ENCODE results near the gene PFDN5. TPM values are rescaled to one million over a fixed set of nuclear protein-coding genes. Genes with fewer than 3 reads are reported as not detected.

Gene PFDN5
- total RNA-seq, 8 experiments from 2014 or later, result 433 to 1,182 (median 923) TPM

DNA sequence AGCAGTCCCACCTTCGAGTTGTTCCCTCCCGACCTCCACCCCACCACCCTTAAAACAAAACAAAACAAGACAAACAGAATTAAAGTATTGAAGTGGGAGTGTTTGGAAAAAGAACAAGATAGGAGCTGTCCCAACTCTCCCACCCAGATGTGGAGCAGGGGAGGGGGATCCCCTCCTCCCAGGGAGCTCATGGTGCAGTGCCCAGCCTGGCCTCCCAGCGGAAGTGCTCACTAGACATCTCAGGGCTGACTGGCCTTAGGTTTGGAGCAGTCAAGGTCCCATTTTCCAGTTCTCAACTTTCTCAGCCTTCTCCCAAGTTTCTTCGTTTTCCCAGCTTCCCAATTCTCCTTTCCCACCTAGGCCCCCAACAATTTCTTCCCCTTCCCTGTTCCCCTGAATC is 37.9 kb downstream of the PFDN5 start:
- WGBS, 10 experiments, result 20 to 78% methylated on average over 1 of the region's 4 CpGs; no CpG with 5 or more reads in 8 of the 10 experiments
- ATAC-seq (replicated peaks in 6 of 8), result no peak
- Histone ChIP-seq H3K4me3 (no peak overlapping the region), H3K27ac (no peak overlapping the region), H3K4me1 (replicated peaks in 1 of 2) (no peaks in the 10 kb centered on the region)
- in situ Hi-C loops (cut with MboI; ENCODE audit: low pct_unique_long_range_greater_than_20kb in 2 of 9, low sequenced_read_pairs in 9 of 9, unreplicated experiment in 9 of 9), result loop anchor here in 3 of 9 experiments (25.0 kb wide), 2 partner anchors 104 to 179 kb away; partner anchors contain the start of genes NPFF (in 2 of the 3), TARBP2 (in 2 of the 3) and PRR13 (in 1 of the 3)

DNA sequence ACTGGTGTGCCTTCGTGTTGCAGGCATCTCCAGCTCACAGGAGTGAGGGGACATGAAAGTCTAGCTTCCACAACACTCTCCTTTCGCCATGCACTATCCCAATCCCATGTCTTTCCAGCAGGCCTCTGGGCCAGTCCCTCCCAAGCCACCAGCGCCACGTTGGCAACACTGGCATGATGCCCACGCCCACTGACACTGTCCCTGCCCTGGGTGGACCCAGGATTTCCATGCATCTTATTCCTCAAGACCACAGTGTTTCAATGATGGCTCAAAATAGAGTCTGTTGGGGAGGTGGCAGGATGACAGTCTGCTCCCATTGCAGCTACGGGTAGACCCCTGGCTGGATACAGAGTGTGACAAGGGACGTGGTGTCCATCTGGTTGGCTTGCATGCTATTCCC is 38.5 kb downstream of the PFDN5 start:
- 0 to 71% (median 37%) methylated on average over 1 to 3 of the region's 7 CpGs; no CpG with 5 or more reads in 4 of the 10 experiments for WGBS, 10 experiments
- no peak overlapping the region for H3K4me3 ChIP-seq
- in situ Hi-C loops (cut with MboI; ENCODE audit: low pct_unique_long_range_greater_than_20kb in 2 of 9, low sequenced_read_pairs in 9 of 9, unreplicated experiment in 9 of 9), result loop anchor here in 3 of 9 experiments (25.0 kb wide), 2 partner anchors 103 to 178 kb away; partner anchors contain the start of genes NPFF (in 2 of the 3), TARBP2 (in 2 of the 3) and PRR13 (in 1 of the 3)
- no peak overlapping the region for H3K27ac ChIP-seq
- H3K4me1 ChIP-seq (replicated peaks in 1 of 2), result no peaks in the 10 kb centered on the region
- no peak for ATAC-seq (replicated peaks in 6 of 8)

DNA sequence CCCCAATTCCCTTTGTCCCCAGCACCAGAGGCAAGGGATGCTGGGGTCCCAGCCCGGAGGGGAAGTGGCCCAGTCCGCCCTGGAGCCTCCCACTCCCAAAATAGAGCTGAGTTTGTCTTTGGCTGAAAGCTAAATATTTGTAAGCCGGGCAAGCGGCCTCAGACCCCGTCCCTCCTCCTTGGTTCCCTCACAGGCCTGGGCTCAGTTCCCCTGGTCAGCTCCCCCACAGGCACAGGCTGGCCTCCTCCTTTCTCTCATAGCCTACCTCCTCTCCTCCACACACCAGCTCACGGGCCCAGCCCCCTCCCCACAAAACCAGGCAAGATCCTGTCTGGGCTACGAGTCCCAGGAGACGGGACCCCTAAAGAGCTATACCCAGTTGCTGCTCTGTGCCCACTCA is 39.5 kb downstream of the PFDN5 start:
- no peak overlapping the region for H3K27ac ChIP-seq
- ATAC-seq (replicated peaks in 6 of 8), result no peak
- in situ Hi-C loops (cut with MboI; ENCODE audit: low pct_unique_long_range_greater_than_20kb in 2 of 9, low sequenced_read_pairs in 9 of 9, unreplicated experiment in 9 of 9), result loop anchor here in 3 of 9 experiments (25.0 kb wide), 2 partner anchors 102 to 177 kb away; partner anchors contain the start of genes NPFF (in 2 of the 3), TARBP2 (in 2 of the 3) and PRR13 (in 1 of the 3)
- WGBS, 10 experiments, result 80 to 92% (median 83%) methylated on average over 1 to 2 of the region's 8 CpGs; no CpG with 5 or more reads in 7 of the 10 experiments
- H3K4me1 ChIP-seq (replicated peaks in 1 of 2), result no peaks in the 10 kb centered on the region
- no peak overlapping the region for H3K4me3 ChIP-seq

DNA sequence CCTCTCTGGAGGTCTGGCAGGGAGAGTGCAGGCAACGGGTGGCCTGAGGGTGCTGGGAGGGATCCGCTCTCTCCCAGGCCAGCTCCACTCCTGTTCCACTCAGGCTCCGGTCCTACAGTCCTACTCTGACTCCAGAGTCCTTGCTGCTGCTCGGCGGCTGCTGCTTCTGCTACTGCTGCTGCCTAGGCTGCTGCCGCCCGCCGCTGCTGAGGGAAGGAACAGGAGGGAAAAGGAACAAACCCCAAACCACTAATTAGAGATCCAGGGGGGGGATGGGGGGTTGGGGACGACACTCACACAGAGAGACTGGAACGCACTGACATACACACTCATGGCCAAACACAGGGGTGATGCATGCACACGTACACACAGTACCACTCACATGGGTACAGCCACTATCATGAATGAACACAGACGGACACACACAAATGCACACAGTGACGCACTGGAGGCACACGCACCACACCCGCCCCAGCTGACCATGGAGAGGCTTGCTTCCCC is 40.9 kb downstream of the PFDN5 start, which contains the start of gene SP7:
Gene SP7, minus strand, starts transcription at position 174 of the 501 bp plus-strand sequence. CDS start 708 bp downstream, outside the sequence.
- peak in 6 of 8 experiments; percentile 16 to 79 (median 34) for ATAC-seq (replicated peaks in 6 of 8)
- Histone ChIP-seq H3K4me3 (no peak within 1 kb of the TSS), H3K27ac (no peak within 1 kb of the TSS), H3K4me1 (replicated peaks in 1 of 2) (no peaks in the 10 kb centered on the region)
- in situ Hi-C loops (cut with MboI; ENCODE audit: low pct_unique_long_range_greater_than_20kb in 2 of 9, low sequenced_read_pairs in 9 of 9, unreplicated experiment in 9 of 9), result loop anchor here in 3 of 9 experiments (25.0 kb wide), 2 partner anchors 101 to 176 kb away; partner anchors contain the start of genes NPFF (in 2 of the 3), TARBP2 (in 2 of the 3) and PRR13 (in 1 of the 3)
- WGBS, 10 experiments, result 50 to 60% methylated on average over 1 to 5 of the region's 15 CpGs; no CpG with 5 or more reads in 8 of the 10 experiments

DNA sequence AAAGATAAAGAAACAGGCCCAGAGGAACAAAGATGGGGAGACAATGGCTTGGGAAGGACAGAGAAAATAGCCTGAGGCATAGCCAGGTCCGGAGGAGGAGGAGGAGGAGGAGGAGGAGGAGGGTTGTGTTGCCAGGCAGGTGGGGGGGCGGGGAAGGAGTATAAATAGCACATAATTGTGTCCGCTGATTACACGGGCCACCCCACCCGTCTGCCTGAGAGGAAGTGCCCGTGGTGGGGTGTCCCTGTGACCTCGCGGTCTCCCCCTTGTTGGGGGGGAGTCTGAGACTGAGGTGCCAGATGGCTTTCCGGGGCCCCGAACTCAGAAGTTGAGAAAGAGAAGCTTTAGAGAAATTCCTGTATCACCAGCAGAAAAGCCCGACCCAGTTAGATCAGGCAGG is 42.7 kb downstream of the PFDN5 start:
- no peak overlapping the region for H3K4me3 ChIP-seq
- in situ Hi-C loops (cut with MboI; ENCODE audit: low pct_unique_long_range_greater_than_20kb in 2 of 9, low sequenced_read_pairs in 9 of 9, unreplicated experiment in 9 of 9), result loop anchor here in 3 of 9 experiments (25.0 kb wide), 2 partner anchors 99 to 174 kb away; partner anchors contain the start of genes NPFF (in 2 of the 3), TARBP2 (in 2 of the 3) and PRR13 (in 1 of the 3)
- ATAC-seq (replicated peaks in 6 of 8), result no peak
- H3K4me1 ChIP-seq (replicated peaks in 1 of 2), result no peaks in the 10 kb centered on the region
- WGBS, 10 experiments, result 0 to 80% (median 73%) methylated on average over 1 to 4 of the region's 11 CpGs; no CpG with 5 or more reads in 3 of the 10 experiments
- no peak overlapping the region for H3K27ac ChIP-seq

DNA sequence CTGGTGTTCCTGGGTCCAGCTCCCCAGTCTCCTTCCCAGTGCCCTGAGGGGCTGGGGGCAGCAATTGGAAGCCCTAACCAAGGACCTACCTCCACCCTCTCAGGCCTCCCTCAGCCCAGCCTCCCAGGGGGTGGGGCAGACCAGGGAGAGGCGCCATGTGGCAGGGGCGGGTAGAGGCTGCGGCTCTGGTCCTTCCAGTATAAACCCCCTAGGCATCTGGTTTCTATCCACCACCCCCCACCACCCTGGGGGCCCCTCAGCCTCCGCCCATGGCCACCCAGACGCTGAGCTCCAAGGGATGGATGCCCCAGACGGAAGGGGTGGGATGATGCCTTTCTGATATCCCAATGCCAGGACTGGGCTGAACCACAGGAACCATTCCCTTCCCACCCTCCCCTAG is 43.6 kb downstream of the PFDN5 start:
- in situ Hi-C loops (cut with MboI; ENCODE audit: low pct_unique_long_range_greater_than_20kb in 2 of 9, low sequenced_read_pairs in 9 of 9, unreplicated experiment in 9 of 9), result loop anchor here in 3 of 9 experiments (25.0 kb wide), 2 partner anchors 98 to 173 kb away; partner anchors contain the start of genes NPFF (in 2 of the 3), TARBP2 (in 2 of the 3) and PRR13 (in 1 of the 3)
- H3K27ac ChIP-seq, result no peak overlapping the region
- no peak overlapping the region for H3K4me3 ChIP-seq
- H3K4me1 ChIP-seq (replicated peaks in 1 of 2), result no peaks in the 10 kb centered on the region
- no CpG with 5 or more reads among the region's 6 CpGs for WGBS, 10 experiments
- peak in 4 of 8 experiments; percentile 14 to 78 (median 58) for ATAC-seq (replicated peaks in 6 of 8)

DNA sequence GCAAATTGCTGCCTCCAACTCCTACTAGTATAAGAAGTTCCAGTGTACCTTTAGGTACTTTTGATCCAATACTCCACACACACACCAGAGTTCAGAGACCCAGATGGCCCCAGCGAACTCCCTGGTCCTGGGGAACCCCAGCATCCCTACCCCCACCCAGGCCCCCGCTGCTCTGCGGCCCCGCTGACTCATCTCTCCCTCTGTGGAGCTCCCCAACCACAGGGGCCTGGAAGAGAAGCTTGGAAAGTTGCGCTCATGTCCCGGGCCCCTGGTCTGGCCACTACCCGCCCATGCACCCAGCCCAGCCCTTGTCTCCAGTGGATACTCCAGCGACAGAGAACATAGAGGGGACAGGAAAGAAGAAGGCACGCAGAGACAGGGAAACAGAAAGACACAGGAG is 45.1 kb downstream of the PFDN5 start:
- WGBS, 10 experiments, result 90% methylated on average over 2 of the region's 9 CpGs; no CpG with 5 or more reads in 9 of the 10 experiments
- no peak for ATAC-seq (replicated peaks in 6 of 8)

DNA sequence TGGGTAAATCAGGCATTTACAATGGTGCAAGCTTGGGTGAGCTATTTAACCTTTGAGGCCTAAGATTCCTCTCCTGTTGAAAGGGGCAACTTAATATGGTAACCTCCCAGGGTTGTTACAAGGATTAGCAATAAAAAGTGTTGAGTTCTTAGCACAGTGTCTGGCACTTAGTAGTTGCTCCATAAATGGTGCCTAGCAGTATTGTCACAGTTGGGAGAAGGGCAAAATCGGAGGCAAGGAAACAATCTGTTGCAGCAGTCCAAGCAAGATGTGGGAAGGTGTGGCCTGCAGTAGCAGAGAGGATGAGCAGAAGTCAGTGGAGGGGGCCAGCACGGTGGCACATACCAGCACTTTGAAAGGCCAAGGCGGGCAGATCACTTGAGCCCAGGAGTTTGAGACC is 48.1 kb downstream of the PFDN5 start:
- in situ Hi-C loops (cut with MboI; ENCODE audit: low pct_unique_long_range_greater_than_20kb in 2 of 9, low sequenced_read_pairs in 9 of 9, unreplicated experiment in 9 of 9), result loop anchor here in 3 of 9 experiments (10.0 to 25.0 kb wide), 3 partner anchors 81 to 169 kb away; partner anchors contain the start of genes NPFF (in 2 of the 3), TARBP2 (in 2 of the 3), AMHR2 (in 1 of the 3) and PRR13 (in 1 of the 3)
- Histone ChIP-seq H3K4me1 (replicated peaks in 1 of 2) (peaks cover 0 to 5% of the 10 kb centered on the region in 2 donors), H3K4me3 (no peak overlapping the region), H3K27ac (no peak overlapping the region)
- 56 to 86% (median 63%) methylated on average over 1 to 3 of the region's 3 CpGs; no CpG with 5 or more reads in 5 of the 10 experiments for WGBS, 10 experiments
- no peak for ATAC-seq (replicated peaks in 6 of 8)

More for the DNA sequence above, 45.1 kb downstream of the PFDN5 start:
- Histone ChIP-seq H3K4me3 (no peak overlapping the region), H3K27ac (no peak overlapping the region), H3K4me1 (replicated peaks in 1 of 2) (peaks cover 0 to 1% of the 10 kb centered on the region in 2 donors)
- in situ Hi-C loops (cut with MboI; ENCODE audit: low pct_unique_long_range_greater_than_20kb in 2 of 9, low sequenced_read_pairs in 9 of 9, unreplicated experiment in 9 of 9), result loop anchor here in 3 of 9 experiments (10.0 to 25.0 kb wide), 3 partner anchors 84 to 172 kb away; partner anchors contain the start of genes NPFF (in 2 of the 3), TARBP2 (in 2 of the 3), AMHR2 (in 1 of the 3) and PRR13 (in 1 of the 3)

DNA sequence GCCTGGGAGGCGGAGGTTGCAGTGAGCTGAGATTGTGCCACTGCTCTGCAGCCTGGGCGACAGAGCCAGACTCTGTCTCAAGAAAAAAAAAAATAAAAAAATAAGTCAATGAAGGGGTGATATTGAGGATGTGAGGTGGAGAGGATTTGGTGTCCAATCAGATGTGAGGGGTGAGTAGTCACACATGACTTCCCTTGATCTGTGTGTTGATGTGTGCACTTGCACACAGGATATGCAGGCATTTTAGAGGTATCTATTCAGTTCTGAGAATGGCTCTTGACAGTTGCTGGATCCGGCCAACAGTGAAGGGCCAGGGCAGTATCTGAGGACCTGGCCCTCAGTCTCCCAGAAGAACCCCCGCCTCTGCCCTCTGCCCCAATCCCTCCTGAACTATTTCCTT is 48.6 kb downstream of the PFDN5 start:
- in situ Hi-C loops (cut with MboI; ENCODE audit: low pct_unique_long_range_greater_than_20kb in 2 of 9, low sequenced_read_pairs in 9 of 9, unreplicated experiment in 9 of 9), result loop anchor here in 3 of 9 experiments (10.0 to 25.0 kb wide), 3 partner anchors 81 to 168 kb away; partner anchors contain the start of genes NPFF (in 2 of the 3), TARBP2 (in 2 of the 3), AMHR2 (in 1 of the 3) and PRR13 (in 1 of the 3)
- Histone ChIP-seq H3K4me3 (peak overlapping the region in 1 of 5 donors; percentile 47), H3K4me1 (replicated peaks in 1 of 2) (peaks cover 0 to 5% of the 10 kb centered on the region in 2 donors), H3K27ac (no peak overlapping the region)
- WGBS, 10 experiments, result 80 to 100% (median 100%) methylated on average over 1 to 2 of the region's 4 CpGs; no CpG with 5 or more reads in 2 of the 10 experiments
- no peak for ATAC-seq (replicated peaks in 6 of 8)

DNA sequence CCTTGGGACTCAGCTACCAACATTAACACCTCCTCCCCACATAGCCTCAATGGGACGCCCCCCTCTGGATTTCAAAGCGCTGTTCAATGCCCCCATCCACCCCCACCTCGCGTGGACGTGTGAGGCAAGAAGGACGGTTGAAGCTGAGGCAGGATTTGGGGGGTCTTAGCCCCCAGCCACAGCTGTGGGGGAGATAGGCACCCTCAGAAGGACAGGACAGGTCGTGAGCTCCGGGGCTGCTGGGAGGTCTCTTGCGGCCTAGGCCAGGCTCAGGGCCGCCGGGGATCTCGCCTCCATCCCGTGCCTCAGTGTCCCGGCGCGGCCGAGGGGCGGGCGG is 49.1 kb downstream of the PFDN5 start:
- no CpG with 5 or more reads among the region's 19 CpGs for WGBS, 10 experiments
- ATAC-seq (replicated peaks in 6 of 8), result peak in 2 of 8 experiments; percentile 1 to 4
- peak overlapping the region in 1 of 2 donors; percentile 4 for H3K27ac ChIP-seq
- peak overlapping the region; percentile 38 to 58 (median 47) for H3K4me3 ChIP-seq
- in situ Hi-C loops (cut with MboI; ENCODE audit: low pct_unique_long_range_greater_than_20kb in 2 of 9, low sequenced_read_pairs in 9 of 9, unreplicated experiment in 9 of 9), result loop anchor here in 3 of 9 experiments (10.0 to 25.0 kb wide), 3 partner anchors 80 to 168 kb away; partner anchors contain the start of genes NPFF (in 2 of the 3), TARBP2 (in 2 of the 3), AMHR2 (in 1 of the 3) and PRR13 (in 1 of the 3)
- peaks cover 0 to 5% of the 10 kb centered on the region in 2 donors for H3K4me1 ChIP-seq (replicated peaks in 1 of 2)

DNA sequence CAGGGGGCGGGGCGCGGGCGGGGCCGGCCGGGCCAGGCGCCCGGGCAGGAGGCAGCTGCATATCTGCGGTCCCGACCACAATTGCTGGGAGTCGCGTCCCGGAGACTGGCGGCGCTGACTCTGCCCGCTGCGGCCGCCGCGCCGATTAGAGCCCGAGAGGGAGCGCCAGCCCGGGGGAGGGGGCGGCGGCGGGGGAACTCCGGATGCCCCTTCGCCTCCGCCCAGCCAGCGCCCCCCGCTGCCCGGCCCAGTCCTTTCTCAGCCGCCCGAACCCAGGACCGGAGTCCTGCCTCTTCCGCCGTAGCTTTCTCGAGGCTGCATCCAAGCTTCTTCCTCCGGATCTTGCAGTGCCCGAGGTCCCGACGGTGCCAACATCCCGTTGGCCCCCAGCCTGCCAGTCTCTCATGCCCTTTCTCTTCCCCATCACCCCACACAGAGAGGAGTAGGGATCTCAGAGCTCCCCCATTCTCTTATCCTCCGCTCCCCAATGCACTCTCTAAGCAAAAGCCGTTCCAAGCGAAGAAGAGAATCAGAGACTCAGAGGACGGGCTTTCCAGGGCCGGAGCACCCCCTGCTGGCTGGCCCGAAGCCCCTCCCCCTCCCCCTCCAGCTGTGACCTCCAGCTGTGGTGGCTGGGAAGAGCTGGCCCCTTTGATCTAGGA is 49.6 kb downstream of the PFDN5 start:
- peak; percentile 83 to 94 (median 90) for ATAC-seq (replicated peaks in 6 of 8)
- H3K4me3 ChIP-seq, result peak overlapping the region; percentile 38 to 58 (median 47)
- in situ Hi-C loops (cut with MboI; ENCODE audit: low pct_unique_long_range_greater_than_20kb in 2 of 9, low sequenced_read_pairs in 9 of 9, unreplicated experiment in 9 of 9), result loop anchor here in 3 of 9 experiments (10.0 to 25.0 kb wide), 3 partner anchors 80 to 167 kb away; partner anchors contain the start of genes NPFF (in 2 of the 3), TARBP2 (in 2 of the 3), AMHR2 (in 1 of the 3) and PRR13 (in 1 of the 3)
- peaks cover 0 to 5% of the 10 kb centered on the region in 2 donors for H3K4me1 ChIP-seq (replicated peaks in 1 of 2)
- peak overlapping the region in 1 of 2 donors; percentile 4 for H3K27ac ChIP-seq
- 0% methylated on average over 6 of the region's 50 CpGs; no CpG with 5 or more reads in 9 of the 10 experiments for WGBS, 10 experiments
